Measurements from ENCODE around the gene ARMC9.

DNA sequence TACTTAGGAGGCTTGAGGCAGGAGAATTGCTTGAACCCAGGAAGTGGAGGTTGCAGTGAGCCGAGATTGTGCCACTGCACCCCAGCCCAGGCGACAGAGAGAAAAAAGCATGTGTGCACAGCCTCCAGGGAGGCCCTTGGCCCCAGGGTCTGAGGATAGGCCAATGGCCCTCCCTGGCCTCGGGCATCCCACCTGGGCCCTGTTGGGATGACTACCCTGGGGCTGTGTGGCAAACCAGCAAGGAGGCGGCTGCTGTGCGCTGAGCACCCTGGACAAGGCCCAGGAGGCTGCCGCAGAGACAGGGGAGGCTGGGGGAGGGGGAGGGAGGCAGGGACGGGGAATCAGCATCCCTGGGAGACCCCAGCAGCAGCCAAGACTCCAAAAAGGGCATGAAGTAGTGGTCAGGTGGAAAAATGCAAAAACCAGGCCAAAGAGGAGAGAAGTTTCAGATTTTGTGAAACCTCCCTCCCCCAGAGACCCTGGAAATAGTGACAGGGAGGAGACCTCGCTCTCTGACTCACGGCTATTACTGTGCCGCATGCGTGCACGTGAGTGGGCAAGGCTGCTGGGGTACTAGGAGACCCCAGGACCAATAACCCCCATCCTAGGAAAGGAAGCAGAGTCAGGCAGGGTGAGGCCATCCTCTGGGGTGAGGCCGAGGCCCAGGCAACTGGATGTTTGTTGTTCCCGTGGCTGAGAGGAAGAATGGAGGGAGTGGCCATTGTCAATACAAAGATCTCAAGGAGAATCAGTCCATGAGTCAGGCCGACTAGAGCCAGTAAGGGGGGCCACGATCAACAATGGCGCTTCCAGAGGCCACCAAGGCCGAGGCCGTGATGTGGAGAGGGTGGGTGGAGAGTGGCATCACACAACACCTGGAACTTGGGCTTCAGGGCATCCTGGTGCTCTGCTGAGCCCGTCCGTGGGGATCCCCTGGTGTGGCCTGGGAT lies 181.1 kb downstream of the ARMC9 start:
- TF ChIP-seq CTCF (IDR thresholded peaks at IDR 0.05 in 4 of 5, conservative IDR thresholded peaks at IDR 0.05 in 1 of 5) (no peak), POLR2A (IDR thresholded peaks at IDR 0.05) (no peak)

Measured in gastrocnemius medialis (tissue), 4 donors.